Activated T-helper 1 cell treated with anti-CD3 and anti-CD28 coated beads, Interleukin-2, amount 50 U/mL, for 16 hours (primary cell): ENCODE results near the gene HOXA4.

Experiments
- DNase-seq, 2 donors: peaks; one replicate each; pipeline ENCODE4 v3.0.0-alpha.2; 2020; ENCODE audit warnings: low read depth in 1 of 2, low spot score in 1 of 2

The HOXA4 gene

GRCh38 chr7:27147199-27148030 lies 16.9 kb upstream of the HOXA4 start, which contains the start of gene HOXA6:
TSS of gene HOXA6 (minus strand) at chr7:27147774. CDS start at chr7:27147749, 25 bp downstream.
- no peak for DNase-seq

- no peak for DNase-seq
These were observed 16.1 kb upstream of the HOXA4 start for GRCh38 chr7:27146491-27147198.

GRCh38 chr7:27145914-27146412 lies 15.4 kb upstream of the HOXA4 start:
- DNase-seq = no peak

GRCh38 chr7:27145165-27145913 lies 14.8 kb upstream of the HOXA4 start:
- DNase-seq = no peak

- DNase-seq = no peak
These were observed 14.2 kb upstream of the HOXA4 start for GRCh38 chr7:27144781-27145164.

- no peak for DNase-seq
These were observed 13.6 kb upstream of the HOXA4 start for GRCh38 chr7:27143950-27144780.

- no peak for DNase-seq
These were observed 12.7 kb upstream of the HOXA4 start, which contains the start of gene HOXA5 for GRCh38 chr7:27143023-27143949. TSS of gene HOXA5 (minus strand) at chr7:27143681. CDS start at chr7:27143607, 74 bp downstream.

GRCh38 chr7:27142580-27143022 lies 12.0 kb upstream of the HOXA4 start:
- DNase-seq = no peak

GRCh38 chr7:27141923-27142579 lies 11.5 kb upstream of the HOXA4 start:
- no peak for DNase-seq

GRCh38 chr7:27141137-27141922 lies 10.8 kb upstream of the HOXA4 start:
- no peak for DNase-seq

GRCh38 chr7:27140126-27140857 lies 9.7 kb upstream of the HOXA4 start:
- DNase-seq = no peak

GRCh38 chr7:27139334-27140125 lies 9.0 kb upstream of the HOXA4 start:
- DNase-seq = no peak

- no peak for DNase-seq
These were observed 8.4 kb upstream of the HOXA4 start for GRCh38 chr7:27138985-27139333.

- DNase-seq = no peak
These were observed 7.9 kb upstream of the HOXA4 start for GRCh38 chr7:27138472-27138871.

GRCh38 chr7:27137640-27138315 lies 7.2 kb upstream of the HOXA4 start:
- DNase-seq = no peak

GRCh38 chr7:27134392-27134791 lies 3.8 kb upstream of the HOXA4 start:
- DNase-seq = no peak
